ENCODE results near the gene PITRM1.
A peak's percentile ranks its signal among the peaks of the same experiment; 100 is the strongest.

Gene PITRM1

DNA sequence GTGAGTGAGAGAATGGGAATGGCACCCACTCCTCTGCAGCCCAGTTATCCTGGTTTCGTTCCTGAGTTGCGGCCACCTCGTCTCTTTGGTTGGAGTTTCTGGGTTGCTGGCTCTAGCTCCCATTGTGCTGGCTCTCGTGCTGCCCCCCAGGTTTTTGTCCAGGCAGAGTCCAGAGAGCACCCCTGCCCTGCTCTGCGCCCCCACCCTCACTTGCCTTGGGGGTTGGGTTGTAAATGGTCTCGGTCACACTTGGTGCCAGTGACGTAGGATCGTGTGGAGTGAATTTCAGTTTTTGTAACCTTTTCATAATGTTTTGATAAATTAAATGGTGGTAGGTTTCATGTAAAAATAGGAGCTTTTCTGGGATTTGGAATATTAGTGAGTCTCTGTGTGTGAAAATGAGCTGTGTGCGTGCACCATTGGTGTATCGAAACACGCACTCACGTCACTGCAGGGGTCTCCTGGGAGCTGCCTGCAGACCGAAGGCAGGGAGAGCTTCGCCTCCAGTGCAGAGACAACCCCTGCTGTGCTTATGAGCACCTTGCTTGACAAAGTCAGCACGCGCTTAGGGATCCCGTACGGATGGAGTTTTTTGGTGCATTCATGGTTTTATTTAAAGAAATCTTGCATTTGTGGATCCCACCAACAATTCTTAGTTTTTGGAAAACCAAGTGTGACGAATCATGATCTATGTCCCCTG, 72.3 kb downstream of the PITRM1 start:
- no peak for DNase-seq

DNA sequence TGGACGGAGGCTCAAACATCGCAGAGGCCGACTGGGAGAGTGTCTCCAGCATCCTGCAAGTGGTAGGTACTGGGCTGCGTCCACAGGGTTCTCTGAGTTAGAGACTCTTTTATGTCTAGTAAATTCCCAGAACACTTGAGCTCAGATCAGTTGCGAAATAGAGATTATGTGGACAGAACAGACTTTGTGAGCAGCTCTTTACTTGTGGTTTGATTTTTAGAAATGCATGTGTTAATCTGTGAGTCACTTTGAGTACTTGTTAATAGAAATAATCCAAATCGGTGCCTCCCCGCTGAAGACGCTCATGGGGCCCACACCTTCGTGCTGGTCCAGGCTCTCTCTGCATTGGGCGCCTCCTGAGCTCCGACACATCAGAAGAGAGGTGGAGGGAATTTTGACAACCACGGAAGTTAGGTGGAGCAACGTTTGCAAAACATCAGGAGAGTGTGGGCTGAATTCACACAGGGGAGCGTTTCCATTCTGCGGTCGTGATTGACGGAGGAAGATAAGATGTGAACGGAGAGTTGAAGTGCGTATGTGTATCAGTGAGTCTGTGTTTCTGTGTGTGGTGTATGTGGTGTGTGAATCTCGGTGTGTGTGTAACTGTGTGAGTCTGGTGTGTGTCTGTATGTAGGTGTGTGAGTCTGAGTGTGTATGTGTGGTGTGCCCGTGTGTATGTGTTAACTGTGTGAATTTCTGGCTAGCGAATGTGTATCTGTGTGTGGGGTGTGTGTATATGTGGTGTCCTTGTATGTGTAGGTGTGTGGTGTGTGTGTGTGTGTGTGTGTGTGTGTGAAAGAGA, 73.1 kb downstream of the PITRM1 start:
- DNase-seq, result peak; percentile 37

DNA sequence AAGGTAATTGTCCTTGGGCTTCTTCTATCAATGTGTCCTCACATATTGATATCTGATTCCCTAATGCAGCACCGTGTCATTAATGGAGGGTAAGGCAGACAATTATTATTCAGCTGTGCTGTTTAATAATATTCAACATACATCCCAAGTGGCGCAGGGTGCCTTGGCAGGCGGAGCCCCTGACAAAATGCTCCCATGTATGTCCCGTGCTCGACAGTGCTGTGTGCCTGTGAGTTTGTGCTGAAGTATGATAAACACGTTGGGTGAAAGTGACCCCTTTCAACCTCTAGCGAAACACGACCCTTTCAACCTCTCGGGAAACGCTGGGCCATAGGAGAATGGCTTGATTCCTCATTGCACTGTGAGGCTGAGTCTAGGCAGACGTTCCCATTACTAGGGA, 73.9 kb downstream of the PITRM1 start:
- DNase-seq, result no peak

DNA sequence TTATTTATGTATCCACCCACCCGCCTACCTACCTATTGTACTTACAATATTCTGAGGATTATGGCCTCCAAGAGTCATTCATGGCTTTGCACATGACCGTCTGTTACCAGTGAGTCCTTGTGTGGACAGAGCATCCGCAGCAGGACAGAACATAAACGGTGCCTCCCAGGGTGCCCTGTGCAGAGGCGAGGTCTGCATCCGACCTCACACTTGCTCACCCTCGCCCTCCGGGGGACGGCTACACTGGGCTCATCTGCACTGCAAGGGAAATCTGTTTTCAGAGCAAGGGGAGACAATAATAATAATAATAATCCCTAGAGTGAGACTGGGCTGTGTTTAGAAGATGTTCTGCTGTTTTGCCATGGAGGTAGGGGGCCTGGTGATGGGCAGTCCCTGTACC, 75.4 kb downstream of the PITRM1 start:
- DNase-seq, result no peak

DNA sequence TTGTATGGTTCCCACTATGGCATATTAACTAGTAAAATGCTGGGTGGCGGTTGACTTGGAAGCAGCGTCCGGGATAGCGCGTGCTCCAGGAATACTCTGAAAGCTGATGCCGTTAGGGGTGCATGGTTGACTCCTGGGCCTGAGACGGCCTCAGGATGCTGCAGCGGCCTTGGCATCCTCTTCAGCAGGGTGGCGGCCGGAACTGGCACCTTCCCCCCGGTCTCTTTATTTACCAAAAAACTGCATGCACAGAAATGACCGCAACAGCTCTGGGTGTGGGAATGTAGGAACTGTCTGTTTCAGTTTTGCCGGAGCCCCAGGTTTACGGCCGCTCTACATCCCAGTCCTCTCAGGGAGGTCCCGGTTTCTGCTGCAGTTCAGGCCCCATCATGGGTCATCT, 76.4 kb downstream of the PITRM1 start:
- DNase-seq, result no peak

DNA sequence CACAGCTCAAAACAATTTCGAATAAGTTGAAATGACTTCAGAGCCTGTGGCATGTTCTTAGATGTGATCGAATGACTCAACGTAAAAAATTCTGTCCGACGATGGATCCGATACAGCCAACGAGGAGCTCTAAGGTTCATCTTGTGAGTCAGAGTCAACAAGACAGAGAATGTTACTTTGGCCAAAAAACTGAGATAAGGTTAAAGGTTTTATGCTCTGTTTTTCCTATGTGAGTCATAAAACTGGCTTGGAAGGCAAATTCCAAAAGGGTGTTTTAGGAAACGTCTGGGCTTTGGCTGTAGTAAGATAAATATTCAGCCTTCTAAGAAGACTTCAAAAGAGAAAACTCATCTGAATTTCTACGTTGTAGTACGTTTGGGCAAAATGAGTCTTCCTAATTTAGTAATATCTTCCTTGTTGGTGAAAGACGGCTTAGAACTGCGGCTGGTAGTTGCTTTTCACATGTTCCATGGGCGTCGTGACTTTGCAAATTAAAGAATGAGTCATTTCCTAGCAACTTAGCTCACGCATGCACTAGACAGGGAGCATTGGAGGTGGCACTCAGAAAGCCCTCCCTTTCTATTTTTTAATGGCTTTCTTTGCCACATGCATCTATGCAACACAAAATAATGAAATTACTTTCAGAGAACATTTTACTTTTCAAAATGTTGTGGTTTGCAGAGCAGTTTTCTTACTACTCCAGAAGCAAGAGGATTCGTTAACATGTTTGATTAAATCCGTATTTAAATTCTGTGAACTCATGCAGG, 77.0 kb downstream of the PITRM1 start:
- DNase-seq, result peak; percentile 89

DNA sequence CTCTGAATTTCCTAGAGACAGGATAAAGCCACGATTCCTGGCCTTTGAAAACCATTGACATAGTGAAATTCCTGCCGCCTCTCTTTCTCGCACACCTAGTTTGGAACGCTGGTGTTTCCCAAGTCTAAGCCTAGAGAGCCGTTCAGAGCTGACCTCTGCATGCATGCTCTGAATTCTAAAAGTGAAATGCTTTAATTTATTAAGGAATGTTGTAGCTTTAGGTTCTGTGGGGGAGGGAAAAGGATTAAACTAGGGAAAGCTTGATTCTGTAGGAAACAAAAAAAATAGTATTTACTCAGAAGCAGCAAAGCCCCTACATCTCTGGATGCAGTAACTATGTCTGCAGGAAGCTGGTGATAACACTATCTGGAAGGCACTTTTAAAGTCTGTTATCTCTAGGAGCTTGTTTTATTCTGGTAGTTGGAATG, 78.0 kb downstream of the PITRM1 start:
- no peak for DNase-seq

DNA sequence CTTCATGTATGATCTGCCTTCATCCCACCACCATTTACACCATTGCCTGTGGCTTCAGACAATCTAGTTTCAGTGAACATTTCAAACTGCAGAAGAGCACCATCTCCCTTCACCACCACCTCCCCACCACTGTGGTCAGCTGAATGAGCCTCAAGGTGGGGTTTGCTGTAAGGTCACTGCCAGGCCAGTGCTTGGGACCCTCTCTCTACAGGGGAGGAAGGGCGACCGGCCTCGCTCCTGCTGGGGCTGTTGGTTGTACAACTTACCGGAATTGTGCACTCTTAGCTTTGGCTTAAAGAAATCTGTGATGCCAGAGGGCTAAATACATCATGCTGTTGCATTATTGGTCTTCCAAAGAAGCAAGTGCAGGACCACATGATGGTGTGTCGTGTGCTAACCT, 78.6 kb downstream of the PITRM1 start:
- DNase-seq, result no peak

DNA sequence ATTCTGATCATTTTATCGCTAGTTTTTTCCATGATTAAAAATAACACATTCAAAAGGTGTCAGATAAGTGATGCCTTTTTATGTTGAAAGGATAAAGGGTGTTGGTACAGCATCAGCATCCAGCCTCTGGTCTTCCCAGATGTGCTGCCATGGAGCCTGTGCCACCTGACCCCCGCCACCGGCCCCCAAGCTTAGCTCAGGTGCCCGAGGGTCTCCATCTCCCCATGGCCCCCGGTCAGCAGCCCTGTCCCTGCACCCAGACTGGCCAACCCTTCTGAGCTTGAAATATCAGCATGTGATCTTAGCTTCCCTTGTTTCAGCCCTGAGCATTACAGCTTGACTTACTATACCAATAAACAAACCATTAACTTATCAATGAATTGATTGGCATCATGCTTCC, 80.7 kb downstream of the PITRM1 start:
- no peak for DNase-seq

DNA sequence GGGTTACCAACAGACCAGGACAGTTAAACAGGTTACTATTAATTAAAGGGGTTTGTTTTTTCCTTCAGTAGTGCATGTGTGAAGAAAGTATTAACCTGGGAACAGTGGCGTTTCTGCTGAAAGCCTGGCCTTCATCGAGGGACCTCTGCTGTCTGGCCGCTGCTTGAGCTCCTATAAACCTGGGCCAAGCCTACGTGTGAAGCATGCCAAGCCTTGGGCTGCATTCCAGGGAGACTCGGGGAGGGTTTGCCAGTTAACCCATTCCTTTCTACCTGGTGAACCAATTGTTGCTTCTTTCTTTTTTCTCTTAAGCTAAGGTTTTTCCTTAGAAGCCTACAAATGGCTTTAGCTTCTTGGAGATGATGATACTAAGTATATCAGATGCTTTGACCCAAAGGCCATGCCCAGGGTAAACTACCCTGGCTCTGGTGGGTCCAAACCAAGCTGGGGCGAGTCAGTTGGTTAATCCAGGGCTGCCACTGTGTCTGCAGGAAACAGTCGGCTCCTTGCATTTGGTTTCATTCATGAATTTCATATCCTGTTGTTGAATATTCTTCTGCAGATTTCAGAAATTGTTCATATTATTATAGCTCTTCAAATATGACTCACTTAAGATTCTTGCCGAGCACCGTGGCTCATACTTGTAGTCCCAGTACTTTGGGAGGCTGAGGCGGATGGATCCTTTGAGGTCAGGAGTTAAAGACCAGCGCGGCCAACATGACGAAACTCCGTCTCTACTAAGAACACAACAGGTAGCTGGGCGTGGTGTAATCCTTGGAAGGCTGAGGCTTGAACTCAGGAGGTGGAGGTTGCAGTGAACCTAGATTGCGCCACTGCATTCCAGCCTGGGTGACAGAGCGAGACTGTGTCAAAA, 81.4 kb downstream of the PITRM1 start:
- no peak for DNase-seq

DNA sequence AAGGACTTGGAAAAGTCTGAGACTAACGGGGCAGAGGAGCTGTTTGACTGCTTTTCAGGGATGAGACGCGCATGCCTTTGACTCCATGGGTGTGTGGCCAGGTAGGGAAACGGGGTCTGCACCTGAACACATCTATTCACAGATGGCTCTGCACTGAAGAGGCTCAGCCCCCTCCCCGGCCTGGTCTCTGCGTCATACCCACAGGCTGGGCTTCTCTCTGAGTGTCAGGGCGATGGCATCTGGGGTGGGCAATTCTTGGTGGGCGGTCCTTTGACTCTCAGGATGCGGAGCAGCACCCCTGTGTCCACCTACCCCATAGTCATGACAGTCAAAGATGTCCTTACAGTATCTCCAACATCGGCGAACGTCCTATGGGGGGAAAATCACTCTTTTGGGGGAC, 82.2 kb downstream of the PITRM1 start:
- no peak for DNase-seq
